ENCODE measurements around the gene COPS3. TPM values are rescaled to one million over a fixed set of nuclear protein-coding genes. Genes with fewer than 3 reads are reported as not detected.

COPS3 gene
- total and polyA plus RNA-seq, 2 of the 4 experiments (the other 2 are of a cell fraction) = 71.4 to 144 TPM

- Histone ChIP-seq H3K14ac (replicated peaks; ENCODE audit: low read depth, low read length) (no peak overlapping the region), H2BK120ac (ENCODE audit: low read depth, low read length) (no peak overlapping the region), H3K4me1 (ENCODE audit: control insufficient read depth, insufficient read depth, low read length) (peaks cover 23% of the 10 kb centered on the region), H3K9me1 (ENCODE audit: insufficient read depth, low read length) (peaks cover 8% of the 10 kb centered on the region; the same call in 1 of the 2 replicates), H2BK15ac (ENCODE audit: low read depth, low read length) (no peak overlapping the region), H2AK5ac (ENCODE audit: low read depth, low read length) (no peak overlapping the region), H3K56ac (ENCODE audit: extremely low read depth, insufficient read depth, low read length) (no peak overlapping the region), H3K23ac (ENCODE audit: low read depth, low read length) (no peak overlapping the region), H3K4ac (ENCODE audit: low read depth, low read length) (no peak overlapping the region), H4K20me1 (ENCODE audit: insufficient read depth, low read length) (no peaks in the 10 kb centered on the region), H3K36me3 (ENCODE audit: control insufficient read depth, insufficient read depth, low read length) (no peaks in the 10 kb centered on the region; the same call in 1 of the 2 replicates), H2BK5ac (ENCODE audit: low read depth, low read length, poor library complexity, severe bottlenecking) (no peak overlapping the region), H3K9me3 (ENCODE audit: control insufficient read depth, insufficient read depth, low read length) (no peaks in the 10 kb centered on the region), H3K18ac (ENCODE audit: low read depth, low read length) (no peak overlapping the region), H3K9ac (ENCODE audit: low read depth, low read length) (no peak overlapping the region), H4K5ac (ENCODE audit: low read depth, low read length) (no peak overlapping the region), H4K91ac (ENCODE audit: insufficient read depth, low read depth, low read length) (no peak overlapping the region), H3K27me3 (ENCODE audit: control insufficient read depth, insufficient read depth, low read length) (no peaks in the 10 kb centered on the region), H4K8ac (ENCODE audit: low read depth in 2 of 2, low read length in 2 of 2) (no peak overlapping the region), H2AK9ac (replicated peaks; ENCODE audit: low read depth, low read length, poor library complexity) (no peak overlapping the region), H3K4me2 (ENCODE audit: low read depth, low read length) (no peak overlapping the region), H3K27ac (ENCODE audit: insufficient read depth, low read length) (no peak overlapping the region), H2BK20ac (ENCODE audit: low read depth, low read length) (no peak overlapping the region), H3K4me3 (ENCODE audit: insufficient read depth, low read depth, low read length) (no peak overlapping the region), H3K79me1 (ENCODE audit: low read depth in 1 of 2, low read length in 2 of 2) (no peaks in the 10 kb centered on the region; a peak in 1 of 4 replicates), H2AFZ (replicated peaks; ENCODE audit: low read length, poor library complexity) (no peak overlapping the region)
- DNase-seq (no peak), ATAC-seq (ENCODE audit: low read depth) (no peak)
- intact Hi-C loops (cut with micrococcal nuclease) (no loop called here), in situ Hi-C loops (cut with MboI; ENCODE audit: low sequenced_read_pairs) (no loop called here), dilution Hi-C loops (cut with HindIII; ENCODE audit: low sequenced_read_pairs, unreplicated experiment) (no loop called here)
- POLR2A ChIA-PET (ENCODE audit: unreplicated experiment) = no interaction called here
- 67% methylated on average over 6 of the region's 15 CpGs; no CpG with 5 or more reads in 1 of the 2 experiments for WGBS, 2 experiments (ENCODE audit: extremely low coverage in 2 of 2, insufficient read length in 1 of 2)
- no peak for TF ChIP-seq RFX5 (IDR thresholded peaks at IDR 0.05; ENCODE audit: low read depth, low read length)
- TF ChIP-seq RAD21 (IDR thresholded peaks at IDR 0.05; ENCODE audit: low read length) = no peak
- TF ChIP-seq POLR2A (IDR thresholded peaks at IDR 0.05; ENCODE audit: low read depth, low read length) = no peak
- no peak for TF ChIP-seq MAFK (IDR thresholded peaks at IDR 0.05; ENCODE audit: low read depth, low read length)
- no peak for TF ChIP-seq CHD1 (IDR thresholded peaks at IDR 0.05; ENCODE audit: low read depth, low read length)
- TF ChIP-seq BHLHE40 (IDR thresholded peaks at IDR 0.05; ENCODE audit: low read depth, low read length) = no peak
- TF ChIP-seq NFE2L2 (IDR thresholded peaks at IDR 0.05; ENCODE audit: low read depth, low read length) = no peak
- TF ChIP-seq MXI1 (IDR thresholded peaks at IDR 0.05; ENCODE audit: borderline replicate concordance, low read depth, low read length) = no peak
- no peak for TF ChIP-seq SMC3 (IDR thresholded peaks at IDR 0.05; ENCODE audit: low read depth, low read length)
- BruUV-seq (replicated peaks) = no TSS peak
- CTCF ChIA-PET = no interaction called here
Observed at GRCh38 chr17:17203173-17203730, 77.8 kb downstream of the COPS3 start.
